CD4-positive, alpha-beta T cell treated with Interleukin-12 subunit alpha and Interleukin-12 subunit beta, for 1 hour (primary cell): ENCODE measurements around the gene IQGAP1.

Experiments
- DNase-seq: peaks from one replicate; pipeline ENCODE4 v3.0.0-alpha.2; 2020

The IQGAP1 gene

DNA sequence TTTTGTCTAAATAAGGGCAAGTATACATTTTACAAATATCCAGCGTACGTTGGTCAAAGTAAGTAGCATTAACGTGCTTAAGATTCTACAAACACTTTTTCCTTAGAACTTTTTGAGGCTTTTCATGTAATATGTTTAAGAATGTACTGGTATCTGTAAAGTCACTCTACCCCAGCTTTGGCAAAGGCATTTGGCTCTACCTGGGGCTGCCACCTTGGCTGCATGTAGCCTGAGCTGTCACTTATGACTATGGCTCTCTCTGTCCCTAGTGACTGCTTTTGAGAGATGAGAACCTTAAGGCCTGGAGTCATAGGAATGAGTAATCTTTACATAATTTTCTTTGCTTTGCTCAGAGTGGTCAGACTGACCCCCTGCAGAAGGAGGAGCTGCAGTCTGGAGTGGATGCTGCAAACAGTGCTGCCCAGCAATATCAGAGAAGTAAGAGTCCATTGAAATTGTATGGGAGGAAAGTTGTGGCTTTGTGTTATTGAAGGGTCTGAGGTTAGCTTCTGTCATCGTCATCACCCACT, 61.2 kb downstream of the IQGAP1 start:
- DNase-seq = no peak

DNA sequence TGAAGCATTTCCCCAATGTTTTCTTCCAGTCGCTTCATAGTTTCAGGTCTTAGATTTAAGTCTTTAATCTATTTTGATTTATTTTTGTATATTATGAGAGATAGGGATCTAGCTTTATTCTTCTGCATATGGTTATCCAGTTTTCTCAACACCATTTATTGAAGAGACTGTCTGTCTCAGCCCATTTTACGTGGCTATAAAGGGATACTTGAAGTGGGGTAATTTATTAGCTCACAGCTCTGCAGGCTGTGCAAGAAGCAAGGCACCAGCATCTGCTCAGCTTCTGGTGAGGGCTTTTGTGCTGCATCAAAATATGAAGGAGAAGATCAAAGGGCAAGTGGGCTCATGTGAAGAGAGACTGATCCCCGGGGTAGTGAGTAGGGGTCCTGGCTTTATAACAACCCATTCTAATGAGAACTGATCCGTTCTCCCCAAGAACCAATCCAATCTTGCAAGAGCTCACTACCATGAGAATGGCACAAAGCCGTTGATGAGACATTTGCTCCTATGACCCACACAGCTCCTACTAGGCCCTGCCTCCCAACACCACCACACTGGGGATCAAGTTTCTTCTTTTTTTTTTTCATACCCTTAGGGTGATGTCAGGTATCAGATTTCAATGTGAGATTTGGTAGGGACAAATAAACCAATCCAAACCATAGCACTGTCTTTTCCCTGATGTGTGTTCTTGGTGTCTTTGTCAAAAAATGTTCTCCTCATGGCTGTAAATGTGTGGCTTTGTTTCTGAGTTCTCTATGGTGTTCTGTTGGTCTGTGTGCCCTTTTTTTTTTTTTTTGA, 63.2 kb downstream of the IQGAP1 start:
- no peak for DNase-seq

DNA sequence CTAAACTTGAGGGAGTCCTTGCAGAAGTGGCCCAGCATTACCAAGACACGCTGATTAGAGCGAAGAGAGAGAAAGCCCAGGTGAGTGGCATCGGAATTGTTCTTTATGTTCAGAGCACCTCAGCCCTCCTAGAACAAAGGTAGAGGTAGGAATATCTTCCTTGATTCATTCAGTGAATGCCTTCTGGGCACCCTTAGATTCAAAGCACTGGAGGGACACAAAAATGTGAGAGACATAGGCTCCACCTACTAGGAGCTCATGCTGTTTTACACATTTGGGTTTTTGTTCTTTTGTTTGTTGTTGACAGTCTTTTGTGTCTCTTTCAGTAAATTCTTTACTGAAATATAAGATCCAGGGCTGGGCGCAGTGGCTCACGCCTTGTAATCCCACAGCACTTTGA, 68.2 kb downstream of the IQGAP1 start:
- no peak for DNase-seq

DNA sequence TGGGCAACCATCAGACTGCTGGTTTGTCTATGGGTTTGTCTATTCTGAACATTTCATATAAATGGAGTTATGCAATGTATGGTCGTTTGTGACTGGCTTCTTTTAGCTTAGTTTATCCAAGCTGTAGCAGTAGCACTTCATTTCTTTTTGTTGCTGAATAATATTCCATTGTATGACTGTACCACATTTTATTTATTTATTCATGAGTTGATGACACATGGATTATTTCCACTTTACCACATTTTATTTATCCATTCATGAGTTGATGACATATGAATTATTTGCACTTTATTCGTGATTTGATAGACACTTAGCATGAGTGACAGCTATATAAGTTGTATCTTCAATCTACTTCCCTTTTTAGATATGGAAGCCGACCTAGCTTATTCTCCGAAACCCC, 70.0 kb downstream of the IQGAP1 start:
- DNase-seq = no peak

DNA sequence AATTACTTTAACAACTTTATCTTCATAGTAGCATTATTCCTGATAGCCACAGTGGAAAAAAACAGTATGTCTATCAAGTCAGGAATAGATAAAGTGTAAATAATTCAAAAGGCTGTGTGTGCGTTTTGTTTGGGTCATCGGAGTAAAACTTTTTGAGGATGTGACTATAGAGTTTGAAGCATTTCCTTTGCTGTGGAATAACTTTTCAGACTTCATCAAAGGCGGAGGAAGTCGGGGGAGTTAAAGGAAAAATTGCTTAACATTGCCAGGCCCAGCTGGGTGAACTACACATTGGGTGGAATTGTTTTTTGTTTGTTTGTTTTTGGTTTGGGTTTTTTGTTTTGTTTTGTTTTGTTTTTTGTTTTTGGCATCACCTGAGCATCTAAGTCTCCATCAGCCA, 71.3 kb downstream of the IQGAP1 start:
- no peak for DNase-seq

DNA sequence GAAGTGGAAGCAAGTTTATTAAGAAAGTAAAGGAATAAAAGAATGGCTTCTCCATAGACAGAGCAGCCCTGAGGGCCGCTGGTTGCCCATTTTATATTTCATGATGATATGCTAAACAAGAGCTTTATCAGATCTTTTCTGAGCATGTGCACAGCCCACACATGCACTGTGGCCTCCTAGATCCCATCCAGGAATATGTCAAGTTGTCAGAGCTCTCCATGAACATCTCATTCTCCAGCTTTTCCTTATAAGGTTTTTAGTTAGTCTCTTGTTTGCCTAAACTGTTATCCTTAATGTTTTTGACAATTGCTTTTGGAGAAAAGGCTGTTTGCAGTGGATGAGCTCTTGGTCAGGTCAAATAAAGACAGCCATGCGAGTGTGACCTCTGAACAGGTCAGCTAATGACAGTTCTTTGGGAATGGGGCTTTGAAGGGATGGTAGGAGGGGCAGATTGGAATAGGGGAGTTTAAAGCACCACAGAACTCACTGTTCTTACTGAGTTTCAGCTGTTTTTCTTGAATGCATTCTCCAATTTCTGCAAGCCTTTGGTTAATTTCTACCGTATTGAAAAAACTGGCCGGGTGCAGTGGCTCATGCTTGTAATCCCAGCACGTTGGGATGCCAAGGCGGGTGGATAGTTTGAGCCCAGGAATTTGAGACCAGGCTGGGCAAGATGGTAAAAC, 72.2 kb downstream of the IQGAP1 start:
- no peak for DNase-seq

DNA sequence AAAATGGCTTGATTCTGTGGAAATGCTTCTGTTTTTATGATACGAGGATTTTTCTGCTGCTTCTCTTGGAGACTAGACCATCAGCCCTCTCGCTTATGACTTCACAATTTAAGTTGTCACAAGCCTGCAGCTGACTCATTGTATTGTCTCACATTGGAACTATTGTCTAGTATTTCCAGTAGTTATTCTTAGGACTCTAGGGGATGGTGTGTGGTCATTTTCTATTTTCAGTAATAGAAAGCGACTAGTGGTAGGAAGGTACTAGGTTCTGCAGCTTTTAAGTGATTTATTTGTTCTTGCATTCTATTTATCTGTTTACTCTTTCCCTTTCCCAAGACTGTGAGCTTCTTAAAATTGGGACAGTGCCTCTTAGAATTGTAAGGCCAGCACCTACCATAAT, 75.3 kb downstream of the IQGAP1 start:
- DNase-seq = no peak

DNA sequence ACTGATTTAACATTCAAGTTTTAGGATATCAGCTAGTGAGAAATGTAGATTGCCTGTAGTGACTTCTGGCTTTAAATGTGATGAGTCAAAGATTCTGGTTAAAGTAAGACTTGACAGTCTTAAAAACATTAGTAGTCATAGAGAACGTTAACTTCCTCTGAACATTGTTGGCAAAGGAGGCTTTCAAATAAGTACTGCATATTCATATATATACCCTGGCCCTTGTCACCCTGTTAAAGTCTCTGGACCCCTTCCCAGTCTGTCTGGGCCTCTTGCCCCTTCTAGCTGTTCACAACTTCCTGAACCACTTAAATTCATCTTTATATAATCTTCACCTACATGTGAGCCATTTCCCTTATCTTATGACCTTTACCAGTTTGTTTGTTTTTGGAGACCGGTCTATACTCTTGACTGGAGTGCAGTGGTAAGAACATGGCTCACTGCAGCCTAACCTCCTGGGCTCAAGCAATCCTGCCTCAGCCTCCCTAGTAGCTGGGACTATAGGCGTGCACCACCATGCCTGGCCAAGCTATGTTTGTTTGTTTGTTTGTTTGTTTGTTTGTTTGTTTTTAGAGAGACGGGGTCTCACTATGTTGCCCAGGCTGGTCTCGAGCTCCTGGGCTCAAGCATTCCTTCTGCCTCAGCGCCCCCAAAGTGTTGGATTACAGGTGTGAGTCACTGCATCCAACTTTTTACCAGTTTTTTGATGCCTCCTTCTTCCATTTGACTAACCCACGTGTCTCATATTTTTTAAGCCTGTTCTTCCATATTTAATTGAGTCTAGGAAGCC, 77.3 kb downstream of the IQGAP1 start:
- no peak for DNase-seq

DNA sequence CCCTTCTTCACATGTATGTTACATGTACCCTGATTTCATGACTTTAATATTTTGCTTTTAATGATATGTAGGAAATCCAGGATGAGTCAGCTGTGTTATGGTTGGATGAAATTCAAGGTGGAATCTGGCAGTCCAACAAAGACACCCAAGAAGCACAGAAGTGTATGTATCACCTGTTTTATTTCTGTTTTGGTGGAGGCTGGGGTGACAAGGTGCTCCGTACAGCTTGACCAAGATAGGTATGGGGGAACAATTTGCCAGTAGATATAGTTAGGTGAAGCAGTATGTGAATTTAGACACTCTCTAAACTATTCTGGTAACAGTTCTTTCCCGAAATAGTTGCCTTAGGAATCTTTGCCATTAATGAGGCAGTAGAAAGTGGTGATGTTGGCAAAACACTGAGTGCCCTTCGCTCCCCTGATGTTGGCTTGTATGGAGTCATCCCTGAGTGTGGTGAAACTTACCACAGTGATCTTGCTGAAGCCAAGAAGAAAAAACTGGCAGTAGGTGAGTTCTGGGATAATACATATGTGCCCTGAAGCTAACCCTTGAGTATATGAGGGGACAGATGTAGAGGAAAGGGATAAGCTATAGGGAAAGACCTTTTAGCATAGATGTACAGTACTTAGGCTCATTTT, 78.0 kb downstream of the IQGAP1 start:
- DNase-seq = no peak

DNA sequence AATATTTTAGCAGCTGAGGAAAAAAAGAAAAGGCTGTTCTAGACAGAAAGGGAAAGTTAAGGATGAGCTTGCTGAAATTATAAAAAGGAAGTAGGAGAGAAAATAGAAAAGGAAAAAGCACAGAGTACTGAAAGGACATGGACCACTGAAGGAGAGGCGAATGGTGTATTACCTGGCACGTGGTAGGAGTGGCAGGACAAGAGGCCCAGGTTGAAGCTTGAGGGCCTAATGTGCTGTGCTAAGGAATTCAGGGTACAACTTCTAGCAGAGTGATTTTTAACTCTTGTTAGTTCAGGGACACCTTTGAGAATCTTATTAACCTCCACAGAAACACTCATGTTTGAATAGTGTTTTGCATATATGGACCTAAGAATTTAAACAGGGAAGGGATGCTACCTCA, 81.7 kb downstream of the IQGAP1 start:
- no peak for DNase-seq

DNA sequence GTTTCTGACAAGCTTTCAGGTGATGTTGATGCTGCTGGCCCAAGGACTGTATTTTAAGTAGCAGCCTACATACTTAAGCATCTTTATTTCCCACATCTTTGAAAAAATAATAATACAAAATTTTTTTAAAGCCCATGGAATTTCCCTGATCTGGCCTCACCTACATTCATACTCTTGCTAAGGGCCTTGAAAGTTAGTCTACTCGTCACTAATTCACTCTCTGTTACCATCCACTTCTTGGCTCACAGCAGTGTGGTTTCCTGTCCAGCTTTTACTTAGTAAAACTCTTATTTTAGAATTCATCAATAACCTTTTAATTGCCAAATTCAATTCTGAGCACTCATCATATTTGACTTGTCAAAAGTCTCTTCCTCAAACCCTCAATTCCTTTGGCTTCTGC, 82.4 kb downstream of the IQGAP1 start:
- DNase-seq = no peak

DNA sequence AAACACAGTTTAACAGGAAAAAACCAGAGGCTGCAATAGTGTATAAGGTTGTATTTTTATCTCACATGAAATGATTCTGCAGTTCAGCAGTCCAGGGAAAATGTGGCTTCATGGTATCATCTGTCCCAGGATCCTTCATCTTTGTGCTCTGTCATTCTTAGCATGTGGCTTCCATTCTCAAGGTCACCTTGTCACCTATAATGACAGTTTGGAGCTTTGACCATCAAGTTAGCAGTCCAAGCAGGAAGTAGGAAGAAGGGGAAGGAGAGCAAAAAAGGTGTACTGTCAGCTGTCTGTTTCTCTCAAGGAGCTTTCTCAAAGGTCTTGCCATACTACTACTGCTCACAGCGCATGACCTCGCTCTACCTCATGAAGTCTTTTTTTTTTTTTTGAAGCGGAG, 83.1 kb downstream of the IQGAP1 start:
- no peak for DNase-seq

DNA sequence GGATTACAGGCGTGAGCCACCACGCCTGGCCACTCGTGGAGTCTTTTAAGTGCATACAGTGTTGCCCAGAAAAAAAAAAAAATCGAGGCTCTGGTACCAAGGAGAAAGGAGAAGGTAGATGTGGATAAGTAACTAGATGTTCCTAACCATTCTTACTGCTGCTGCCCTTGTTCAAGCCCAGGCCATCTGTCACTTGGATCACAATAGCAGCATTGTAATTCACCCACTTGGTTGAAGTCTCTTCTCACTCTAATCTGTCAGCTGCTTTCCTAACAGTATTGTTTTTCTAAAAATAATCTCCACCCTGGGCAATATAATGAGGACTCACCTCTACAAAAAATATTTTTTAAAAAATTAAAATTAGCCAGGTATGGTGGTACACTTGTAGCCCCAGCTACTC, 83.7 kb downstream of the IQGAP1 start:
- no peak for DNase-seq

DNA sequence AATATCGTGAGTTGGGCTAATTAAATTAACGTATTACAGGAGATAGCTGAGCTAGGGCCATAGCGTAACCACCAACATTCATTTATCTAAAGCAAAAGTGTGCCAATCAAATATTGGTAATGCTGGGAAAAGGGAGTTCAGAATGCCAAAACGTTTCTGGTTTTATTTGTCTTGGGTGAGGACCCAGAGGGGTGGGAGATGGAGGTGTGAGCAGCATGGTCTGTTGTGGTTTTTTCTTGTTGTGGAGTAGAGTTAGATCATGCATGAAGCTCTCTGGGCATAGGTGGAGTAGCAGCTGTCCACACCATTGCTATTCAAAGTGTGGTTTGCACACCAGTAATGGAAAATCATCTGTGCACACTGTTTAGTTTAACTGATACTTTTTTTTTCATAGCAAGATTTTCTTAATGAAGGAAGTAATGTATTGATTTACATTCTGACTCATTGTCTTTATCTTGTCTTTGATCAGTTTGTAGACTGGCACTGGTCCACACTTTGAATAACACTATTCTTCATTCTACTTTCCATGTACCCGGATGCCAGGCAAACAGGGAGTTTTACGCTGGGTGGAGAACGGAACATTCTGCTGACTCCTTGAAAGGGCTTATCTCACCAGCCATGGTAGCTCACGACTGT, 90.9 kb downstream of the IQGAP1 start:
- peak; percentile 5 for DNase-seq

DNA sequence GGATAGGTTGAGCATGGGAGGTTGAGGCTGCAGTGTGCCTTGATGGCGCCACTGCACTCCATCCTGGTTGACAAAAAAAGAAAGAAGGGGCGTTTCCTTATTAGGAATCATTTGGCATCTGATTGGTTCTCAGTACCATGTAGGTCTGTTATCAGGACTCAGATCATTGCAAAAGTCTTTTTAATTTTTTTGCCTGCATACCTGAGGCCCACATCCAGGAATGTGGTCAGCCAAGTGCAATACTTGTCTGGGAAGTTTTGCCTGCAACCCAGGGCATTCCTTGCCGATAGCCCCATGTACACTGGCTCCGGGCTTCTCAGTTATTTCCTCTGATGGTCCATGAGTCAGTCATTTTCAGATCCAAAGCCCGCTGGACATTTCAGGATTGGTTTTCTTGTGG, 91.6 kb downstream of the IQGAP1 start:
- no peak for DNase-seq

DNA sequence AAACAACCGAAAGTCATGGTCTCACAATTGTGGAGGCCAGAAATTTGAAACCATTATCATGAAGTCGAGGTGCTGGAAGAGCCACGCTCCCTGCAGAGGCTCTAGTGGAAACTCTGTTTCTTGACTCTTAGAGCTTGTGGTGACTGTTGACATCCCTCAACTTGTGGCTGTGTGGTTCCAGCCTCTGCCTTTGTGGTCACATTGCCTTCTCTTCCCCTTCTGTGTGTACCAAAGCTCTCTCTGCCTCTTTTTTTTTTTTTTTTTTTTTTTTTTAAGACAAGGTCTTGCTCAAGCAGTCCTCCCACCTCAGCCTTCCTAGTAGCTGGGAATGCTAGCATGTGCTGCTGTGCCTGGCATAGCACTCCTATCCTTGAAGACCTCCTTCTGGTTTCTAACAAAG, 93.0 kb downstream of the IQGAP1 start:
- DNase-seq = peak; percentile 37

DNA sequence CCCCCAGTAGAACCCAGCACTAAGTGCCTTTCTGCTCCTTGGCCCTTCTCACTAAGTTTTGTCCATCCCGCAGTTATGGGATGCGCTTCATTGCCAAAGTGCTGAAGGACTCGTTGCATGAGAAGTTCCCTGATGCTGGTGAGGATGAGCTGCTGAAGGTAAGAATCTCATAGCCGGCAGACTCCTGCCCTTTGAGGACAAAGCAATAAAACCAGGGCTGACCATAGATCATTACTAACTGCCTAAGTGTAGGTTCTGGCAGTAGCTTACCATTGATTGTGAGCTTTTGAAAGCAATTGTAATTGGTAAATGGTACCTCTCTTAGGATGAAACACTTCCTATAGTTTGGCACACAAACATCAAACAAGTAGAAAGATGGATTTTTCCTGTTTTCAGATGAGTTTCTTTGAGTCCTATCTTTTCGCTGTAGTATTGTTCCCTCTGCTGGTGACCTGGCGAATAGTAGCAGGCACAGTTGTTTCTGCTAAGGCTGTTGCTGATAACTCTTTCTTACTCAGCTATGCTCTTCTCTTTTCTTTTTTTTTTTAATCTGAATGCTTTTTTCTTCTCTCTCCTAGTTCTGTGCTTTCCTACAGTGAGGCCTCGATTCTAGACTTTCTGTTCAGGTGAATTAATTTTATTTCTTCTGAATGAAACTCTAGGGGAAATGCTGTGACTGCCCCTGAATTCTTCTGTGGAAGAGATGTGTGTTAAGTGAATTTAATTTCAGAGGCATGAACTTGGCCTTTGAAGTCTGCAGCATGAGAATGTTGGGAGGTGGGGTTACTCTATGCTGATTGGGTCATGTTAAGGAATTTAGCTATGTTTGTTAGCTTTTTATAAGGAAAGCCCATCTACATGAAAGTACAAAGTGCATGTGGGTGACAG, 94.3 kb downstream of the IQGAP1 start:
- DNase-seq = peak; percentile 53

DNA sequence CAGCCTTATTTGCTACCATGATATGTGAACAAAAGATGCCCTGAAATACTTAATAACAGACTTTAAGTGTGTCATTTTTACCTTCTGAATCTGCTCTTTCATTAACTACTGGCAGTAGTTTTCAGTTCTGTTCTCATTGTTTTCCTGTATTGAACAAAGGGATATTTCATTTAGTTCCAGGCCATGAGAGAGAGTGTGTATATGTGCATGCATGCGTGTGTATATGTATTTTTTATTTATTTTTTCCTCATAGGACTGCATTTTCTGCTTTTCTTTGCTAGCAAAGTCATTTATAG, 94.9 kb downstream of the IQGAP1 start:
- no peak for DNase-seq

DNA sequence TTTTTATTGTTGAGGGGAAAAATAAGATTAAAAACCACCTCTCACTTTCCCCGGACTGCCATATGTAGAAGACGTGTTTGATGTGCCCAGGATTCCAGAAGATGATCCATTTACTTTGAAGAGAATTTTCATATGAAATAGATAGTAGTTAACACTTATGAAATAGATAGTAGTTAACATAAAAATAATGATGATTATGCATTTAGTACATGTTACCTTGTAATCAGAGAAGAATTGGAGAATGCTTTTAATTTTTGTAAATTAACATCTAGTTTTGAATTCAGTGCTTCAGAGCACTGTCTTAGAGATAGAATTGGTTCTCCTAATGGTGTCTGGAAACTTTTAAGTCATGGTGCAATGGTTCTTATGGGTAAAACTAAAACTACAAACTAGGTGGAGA, 95.6 kb downstream of the IQGAP1 start:
- DNase-seq = no peak

DNA sequence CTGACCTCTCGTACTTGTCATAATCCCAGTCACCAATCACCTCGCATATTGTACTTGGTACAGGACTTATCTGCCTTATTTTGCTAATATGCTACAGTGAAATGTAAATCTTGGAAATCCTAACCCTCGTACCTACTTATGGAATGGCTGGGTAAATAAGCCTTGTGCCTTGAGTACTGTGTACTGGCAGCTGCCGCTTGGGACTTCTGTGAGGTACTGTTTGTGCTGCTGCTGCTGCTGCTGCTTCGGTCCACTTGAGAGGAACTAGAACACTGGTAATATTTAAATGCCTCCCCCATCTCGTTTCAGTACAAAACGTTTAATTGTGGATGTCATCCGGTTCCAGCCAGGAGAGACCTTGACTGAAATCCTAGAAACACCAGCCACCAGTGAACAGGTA, 99.1 kb downstream of the IQGAP1 start:
- no peak for DNase-seq

DNA sequence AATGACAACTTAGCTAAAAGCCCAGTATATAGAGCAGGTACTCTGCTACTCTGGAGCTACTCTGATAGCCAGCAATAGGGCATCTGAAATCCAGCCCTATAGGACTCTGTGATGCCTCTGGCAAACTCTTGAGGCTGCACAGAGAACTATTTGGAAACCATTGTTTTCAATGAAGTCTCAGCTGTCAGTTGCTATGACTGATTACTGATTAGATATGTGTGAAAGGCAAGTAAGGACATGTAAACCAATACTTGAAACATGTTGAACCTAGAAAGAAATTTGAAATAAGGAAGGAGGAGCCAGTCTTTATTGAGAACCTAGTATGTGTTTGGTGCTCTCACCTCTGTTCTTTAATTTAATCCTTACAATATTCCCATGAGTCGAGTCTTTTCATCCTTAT, 101.5 kb downstream of the IQGAP1 start:
- DNase-seq = no peak

DNA sequence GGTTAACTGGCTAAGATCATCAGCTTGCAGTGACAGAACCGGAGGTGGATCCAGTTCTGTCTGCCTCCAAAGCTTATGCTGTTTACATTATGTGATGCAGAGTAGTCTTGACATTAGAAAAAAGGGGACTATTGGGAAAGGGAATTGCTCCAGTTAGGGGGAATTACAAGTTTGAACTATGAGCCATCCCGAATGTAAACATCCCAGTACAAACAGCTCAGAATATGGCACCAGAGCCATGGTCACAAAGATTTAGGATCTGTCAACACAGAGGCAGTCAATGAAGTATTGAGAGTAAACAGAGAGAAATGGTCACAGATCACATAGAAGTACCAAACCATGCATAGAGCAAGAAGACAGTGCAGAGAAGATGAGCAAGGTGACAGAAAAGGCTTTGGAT, 101.9 kb downstream of the IQGAP1 start:
- DNase-seq = no peak
